Body of pancreas (tissue), 4 donors: ENCODE results near the gene TENM3.

Experiments
- CTCF ChIP-seq, 7 experiments: fragments of 450-650 bp in 4 of 7; fragments of 200-600 bp in 3 of 7; sonication (generic) in 3 of 7; IDR thresholded peaks; one replicate each; pipeline ENCODE4 v1.5.1; 2016 to 2019; ENCODE audit warnings: antibody characterized with exemption in 7 of 7
- POLR2A ChIP-seq, 3 donors: fragments of 450-650 bp; IDR thresholded peaks; one replicate each; pipeline ENCODE4 v1.6.1; 2016; ENCODE audit warnings: antibody characterized with exemption in 3 of 3, mild to moderate bottlenecking in 2 of 3

GRCh38 chr4:182803235-182803634, 560.0 kb downstream of the TENM3 start:
- TF ChIP-seq CTCF (IDR thresholded peaks at IDR 0.05) = no peak
- no peak for TF ChIP-seq POLR2A (IDR thresholded peaks at IDR 0.05)
